Measurements from ENCODE around the gene PTPRT. TPM values are rescaled to one million over a fixed set of nuclear protein-coding genes. Genes with fewer than 3 reads are reported as not detected.

The PTPRT gene
- total RNA-seq, 1 experiment from 2014 or later: 0.20 TPM

DNA sequence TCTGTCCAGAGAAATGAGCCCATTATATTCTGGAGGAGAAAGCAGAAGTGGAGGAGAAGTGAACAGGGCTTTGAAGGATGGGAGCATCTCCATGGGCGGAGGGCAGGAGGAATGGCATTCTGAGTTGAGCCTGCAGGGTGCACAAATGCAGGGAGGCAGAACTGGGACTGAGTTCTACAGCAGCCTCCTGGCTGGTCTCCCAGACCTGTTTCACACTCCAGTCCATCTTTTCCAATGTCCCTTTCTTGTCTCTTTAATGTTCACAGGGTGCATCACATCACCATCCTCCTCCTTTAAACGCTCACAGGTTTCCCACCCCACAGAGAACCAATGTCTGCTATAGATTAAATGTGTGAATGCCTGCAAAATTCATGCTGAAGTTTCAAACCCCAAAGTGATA, 302.9 kb downstream of the PTPRT start:
- Mint-ChIP-seq H3K27ac (ENCODE audit: unreplicated experiment) (no peak overlapping the region), H3K9me3 (ENCODE audit: unreplicated experiment) (peaks cover 14% of the 10 kb centered on the region), H3K4me3 (ENCODE audit: unreplicated experiment) (no peak overlapping the region), H3K27me3 (ENCODE audit: insufficient read depth, unreplicated experiment) (no peaks in the 10 kb centered on the region), H3K4me1 (ENCODE audit: low read depth, unreplicated experiment) (no peaks in the 10 kb centered on the region), H3K36me3 (ENCODE audit: insufficient read depth, unreplicated experiment) (no peaks in the 10 kb centered on the region)
- H3K9me3 ChIP-seq: no peaks in the 10 kb centered on the region; the same call in 1 of the 2 replicates
- intact Hi-C loops (cut with micrococcal nuclease; ENCODE audit: unreplicated experiment): no loop called here
- no peak for TF ChIP-seq CTCF (IDR thresholded peaks at IDR 0.05; ENCODE audit: insufficient read depth in 1 of 2, low read depth in 1 of 2, low read length in 1 of 2, severe bottlenecking in 1 of 2, unreplicated experiment in 1 of 2)
- H3K27me3 ChIP-seq (replicated peaks; ENCODE audit: control insufficient read depth, insufficient read depth, low read length): no peaks in the 10 kb centered on the region
- CTCF ChIA-PET: no interaction called here
- no peaks in the 10 kb centered on the region for H3K4me1 ChIP-seq
- H3K36me3 ChIP-seq (ENCODE audit: control insufficient read depth, insufficient read depth, low read length): no peaks in the 10 kb centered on the region
- no peak for DNase-seq
- POLR2A ChIA-PET: no interaction called here
- BruUV-seq (replicated peaks): no TSS peak
- no peak overlapping the region for H3K4me3 ChIP-seq (ENCODE audit: low read depth, low read length)

- H3K27me3 Mint-ChIP-seq (ENCODE audit: insufficient read depth, unreplicated experiment): no peaks in the 10 kb centered on the region
These were observed 303.7 kb downstream of the PTPRT start for GRCh38 chr20:42886046-42886445.

DNA sequence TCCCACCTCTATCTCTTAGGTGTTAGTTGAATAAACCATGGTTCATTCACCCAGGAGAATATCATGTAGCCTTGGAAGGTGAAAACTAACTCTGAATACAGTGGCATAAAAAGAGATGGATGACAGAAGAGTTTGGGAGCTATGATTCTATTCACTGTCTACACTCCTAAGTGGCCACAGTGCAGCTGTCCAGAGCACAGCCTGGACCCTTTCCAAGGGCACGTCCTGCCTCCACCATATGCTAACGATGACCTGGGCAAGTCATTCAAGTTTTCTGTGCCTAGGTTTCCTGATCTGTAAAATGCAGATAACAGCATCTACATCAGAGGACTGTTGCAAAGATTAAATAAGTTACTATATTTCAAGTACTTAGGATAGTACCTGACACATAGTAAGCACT, 314.1 kb downstream of the PTPRT start:
- intact Hi-C loops (cut with micrococcal nuclease; ENCODE audit: unreplicated experiment): no loop called here
- Mint-ChIP-seq H3K4me3 (ENCODE audit: unreplicated experiment) (no peak overlapping the region), H3K36me3 (ENCODE audit: insufficient read depth, unreplicated experiment) (no peaks in the 10 kb centered on the region), H3K9me3 (ENCODE audit: unreplicated experiment) (peaks cover 17% of the 10 kb centered on the region), H3K27me3 (ENCODE audit: insufficient read depth, unreplicated experiment) (no peaks in the 10 kb centered on the region), H3K4me1 (ENCODE audit: low read depth, unreplicated experiment) (no peaks in the 10 kb centered on the region), H3K27ac (ENCODE audit: unreplicated experiment) (no peak overlapping the region)
- no peak overlapping the region for H3K4me3 ChIP-seq (ENCODE audit: low read depth, low read length)
- TF ChIP-seq CTCF (IDR thresholded peaks at IDR 0.05; ENCODE audit: insufficient read depth in 1 of 2, low read depth in 1 of 2, low read length in 1 of 2, severe bottlenecking in 1 of 2, unreplicated experiment in 1 of 2): no peak
- no peaks in the 10 kb centered on the region for H3K9me3 ChIP-seq
- no TSS peak for BruUV-seq (replicated peaks)
- CTCF ChIA-PET: no interaction called here
- POLR2A ChIA-PET: no interaction called here
- no peaks in the 10 kb centered on the region for H3K4me1 ChIP-seq
- no peaks in the 10 kb centered on the region for H3K36me3 ChIP-seq (ENCODE audit: control insufficient read depth, insufficient read depth, low read length)
- no peaks in the 10 kb centered on the region; the same call in 1 of the 2 replicates for H3K27me3 ChIP-seq (replicated peaks; ENCODE audit: control insufficient read depth, insufficient read depth, low read length)
- no peak for DNase-seq

More at GRCh38 chr20:42886046-42886445, 303.7 kb downstream of the PTPRT start:
- no peak overlapping the region for H3K4me3 ChIP-seq (ENCODE audit: low read depth, low read length)
- peaks cover 14% of the 10 kb centered on the region for H3K9me3 Mint-ChIP-seq (ENCODE audit: unreplicated experiment)
- H3K27ac Mint-ChIP-seq (ENCODE audit: unreplicated experiment): no peak overlapping the region
- H3K9me3 ChIP-seq: no peaks in the 10 kb centered on the region; the same call in 1 of the 2 replicates
- H3K4me1 Mint-ChIP-seq (ENCODE audit: low read depth, unreplicated experiment): no peaks in the 10 kb centered on the region
- H3K4me3 Mint-ChIP-seq (ENCODE audit: unreplicated experiment): no peak overlapping the region
- BruUV-seq (replicated peaks): no TSS peak
- no peaks in the 10 kb centered on the region for H3K4me1 ChIP-seq
- no peaks in the 10 kb centered on the region for H3K36me3 Mint-ChIP-seq (ENCODE audit: insufficient read depth, unreplicated experiment)
- no peak for TF ChIP-seq CTCF (IDR thresholded peaks at IDR 0.05; ENCODE audit: insufficient read depth in 1 of 2, low read depth in 1 of 2, low read length in 1 of 2, severe bottlenecking in 1 of 2, unreplicated experiment in 1 of 2)
- intact Hi-C loops (cut with micrococcal nuclease; ENCODE audit: unreplicated experiment): no loop called here
- no peaks in the 10 kb centered on the region for H3K27me3 ChIP-seq (replicated peaks; ENCODE audit: control insufficient read depth, insufficient read depth, low read length)
- no peak for DNase-seq
- ChIA-PET CTCF (no interaction called here), POLR2A (no interaction called here)
- no peaks in the 10 kb centered on the region for H3K36me3 ChIP-seq (ENCODE audit: control insufficient read depth, insufficient read depth, low read length)
